IPS-18a (cell line): ENCODE measurements around the gene DTNBP1.
"Not testable (repeated sequence)": the region's sequence is repeated elsewhere in the genome, so short reads cannot be mapped to it uniquely, and the experiment has no call there.

Experiments
- H3K27ac ChIP-seq: one replicate; pipeline ENCODE4 v1.5.1; 2013; ENCODE audit warnings: low read length
- H3K27me3 ChIP-seq: one replicate; pipeline ENCODE4 v1.6.1; 2013; ENCODE audit warnings: mild to moderate bottlenecking, low read length; ENCODE audit not compliant: control insufficient read depth, insufficient read depth
- H3K36me3 ChIP-seq: one replicate; pipeline ENCODE4 v1.6.1; 2013; ENCODE audit warnings: low read depth, low read length; ENCODE audit not compliant: control insufficient read depth
- H3K4me1 ChIP-seq: one replicate; pipeline ENCODE4 v1.6.1; 2013; ENCODE audit warnings: low read depth, low read length; ENCODE audit not compliant: control insufficient read depth
- H3K4me3 ChIP-seq: one replicate; pipeline ENCODE4 v1.5.1; 2013; ENCODE audit warnings: low read length
- H3K9ac ChIP-seq: one replicate; pipeline ENCODE4 v1.6.1; 2013; ENCODE audit warnings: mild to moderate bottlenecking, low read length, moderate library complexity
- H3K9me3 ChIP-seq: one replicate; pipeline ENCODE4 v1.6.1; 2013; ENCODE audit warnings: low read depth, low read length; ENCODE audit not compliant: control insufficient read depth

The DTNBP1 gene

GRCh38 chr6:15665237-15665636, 2.4 kb upstream of the DTNBP1 start:
- no peaks in the 10 kb centered on the region for H3K9me3 ChIP-seq
- no peaks in the 10 kb centered on the region for H3K4me1 ChIP-seq
- no peak overlapping the region for H3K27ac ChIP-seq
- H3K27me3 ChIP-seq = peaks cover 16% of the 10 kb centered on the region
- no peaks in the 10 kb centered on the region for H3K36me3 ChIP-seq
- H3K4me3 ChIP-seq = no peak overlapping the region
- no peak overlapping the region for H3K9ac ChIP-seq

- Histone ChIP-seq H3K27me3 (peaks cover 16% of the 10 kb centered on the region), H3K36me3 (no peaks in the 10 kb centered on the region), H3K4me1 (peaks cover 8% of the 10 kb centered on the region), H3K9ac (no peak overlapping the region), H3K4me3 (peak overlapping the region; percentile 58), H3K27ac (no peak overlapping the region), H3K9me3 (no peaks in the 10 kb centered on the region)
Measured at GRCh38 chr6:15663130-15663871, 473 bp upstream of the DTNBP1 start.

- Histone ChIP-seq H3K9ac (peak overlapping the region; percentile 6), H3K9me3 (no peaks in the 10 kb centered on the region), H3K27me3 (peaks cover 16% of the 10 kb centered on the region), H3K36me3 (no peaks in the 10 kb centered on the region), H3K4me3 (peak overlapping the region; percentile 58), H3K4me1 (peaks cover 13% of the 10 kb centered on the region), H3K27ac (no peak overlapping the region)
Measured at GRCh38 chr6:15661853-15662325, 939 bp downstream of the DTNBP1 start.

GRCh38 chr6:15659181-15659580, 3.6 kb downstream of the DTNBP1 start:
- Histone ChIP-seq H3K9me3 (no peaks in the 10 kb centered on the region), H3K27me3 (peaks cover 13% of the 10 kb centered on the region), H3K27ac (no peak overlapping the region), H3K9ac (no peak overlapping the region), H3K36me3 (no peaks in the 10 kb centered on the region), H3K4me3 (no peak overlapping the region), H3K4me1 (peaks cover 13% of the 10 kb centered on the region)

- H3K9ac ChIP-seq = no peak overlapping the region
- no peak overlapping the region for H3K4me3 ChIP-seq
- H3K27ac ChIP-seq = no peak overlapping the region
- no peaks in the 10 kb centered on the region for H3K36me3 ChIP-seq
- H3K9me3 ChIP-seq = no peaks in the 10 kb centered on the region
- peaks cover 13% of the 10 kb centered on the region for H3K4me1 ChIP-seq
- peaks cover 4% of the 10 kb centered on the region for H3K27me3 ChIP-seq
Measured at GRCh38 chr6:15658181-15658744, 4.6 kb downstream of the DTNBP1 start.

- Histone ChIP-seq H3K4me3 (no peak overlapping the region), H3K9me3 (no peaks in the 10 kb centered on the region), H3K27me3 (no peaks in the 10 kb centered on the region), H3K4me1 (peaks cover 13% of the 10 kb centered on the region), H3K27ac (no peak overlapping the region), H3K9ac (no peak overlapping the region), H3K36me3 (no peaks in the 10 kb centered on the region)
Measured at GRCh38 chr6:15657290-15657689, 5.5 kb downstream of the DTNBP1 start.

GRCh38 chr6:15656145-15656544, 6.7 kb downstream of the DTNBP1 start:
- Histone ChIP-seq H3K4me3 (no peak overlapping the region), H3K27me3 (no peaks in the 10 kb centered on the region), H3K4me1 (peaks cover 13% of the 10 kb centered on the region), H3K36me3 (no peaks in the 10 kb centered on the region), H3K27ac (no peak overlapping the region), H3K9ac (no peak overlapping the region), H3K9me3 (no peaks in the 10 kb centered on the region)

- H3K27ac ChIP-seq = no peak overlapping the region
- H3K36me3 ChIP-seq = no peaks in the 10 kb centered on the region
- H3K9me3 ChIP-seq = no peaks in the 10 kb centered on the region
- peaks cover 13% of the 10 kb centered on the region for H3K4me1 ChIP-seq
- no peak overlapping the region for H3K9ac ChIP-seq
- H3K4me3 ChIP-seq = no peak overlapping the region
- H3K27me3 ChIP-seq = no peaks in the 10 kb centered on the region
Measured at GRCh38 chr6:15654250-15654649, 8.6 kb downstream of the DTNBP1 start.

- Histone ChIP-seq H3K4me3 (no peak overlapping the region), H3K36me3 (no peaks in the 10 kb centered on the region), H3K4me1 (peaks cover 8% of the 10 kb centered on the region), H3K9ac (no peak overlapping the region), H3K27ac (no peak overlapping the region), H3K9me3 (no peaks in the 10 kb centered on the region), H3K27me3 (no peaks in the 10 kb centered on the region)
Measured at GRCh38 chr6:15653581-15653980, 9.2 kb downstream of the DTNBP1 start.

- H3K27me3 ChIP-seq, H3K4me3 ChIP-seq, H3K9me3 ChIP-seq, H3K36me3 ChIP-seq, H3K4me1 ChIP-seq, H3K9ac ChIP-seq, H3K27ac ChIP-seq: not testable (repeated sequence)
Measured at GRCh38 chr6:15650004-15650559, 12.7 kb downstream of the DTNBP1 start.

- no peaks in the 10 kb centered on the region for H3K4me1 ChIP-seq
- no peak overlapping the region for H3K27ac ChIP-seq
- H3K9ac ChIP-seq = no peak overlapping the region
- no peaks in the 10 kb centered on the region for H3K27me3 ChIP-seq
- H3K4me3 ChIP-seq = no peak overlapping the region
- no peaks in the 10 kb centered on the region for H3K9me3 ChIP-seq
- no peaks in the 10 kb centered on the region for H3K36me3 ChIP-seq
Measured at GRCh38 chr6:15644904-15645303, 17.9 kb downstream of the DTNBP1 start.

- Histone ChIP-seq H3K36me3 (no peaks in the 10 kb centered on the region), H3K9me3 (peaks cover 1% of the 10 kb centered on the region), H3K9ac (no peak overlapping the region), H3K27me3 (no peaks in the 10 kb centered on the region), H3K27ac (no peak overlapping the region), H3K4me3 (no peak overlapping the region), H3K4me1 (no peaks in the 10 kb centered on the region)
Measured at GRCh38 chr6:15643542-15643941, 19.3 kb downstream of the DTNBP1 start.
